HG03457 (cell line): ENCODE measurements around the gene SPTBN5.

ENCODE experiments used
- ATAC-seq: cut with Tn5 transposase; IDR thresholded peaks from one replicate; pipeline ENCODE4 v1.9.1; 2021; ENCODE audit warnings: moderate number of reproducible peaks; ENCODE audit not compliant: unreplicated experiment

The SPTBN5 gene

GRCh38 chr15:41827290-41827879 is 66.5 kb downstream of the SPTBN5 start:
- no peak for ATAC-seq

- ATAC-seq, result no peak
These were observed 68.0 kb downstream of the SPTBN5 start for GRCh38 chr15:41825572-41826535.

- no peak for ATAC-seq
These were observed 68.7 kb downstream of the SPTBN5 start for GRCh38 chr15:41825145-41825544.

- ATAC-seq, result no peak
These were observed 69.6 kb downstream of the SPTBN5 start for GRCh38 chr15:41824062-41824745.

GRCh38 chr15:41823502-41823901 is 70.4 kb downstream of the SPTBN5 start:
- ATAC-seq, result no peak

GRCh38 chr15:41822957-41823356 is 70.9 kb downstream of the SPTBN5 start:
- ATAC-seq, result no peak

- ATAC-seq, result no peak
These were observed 71.4 kb downstream of the SPTBN5 start for GRCh38 chr15:41822471-41822870.

GRCh38 chr15:41821831-41822230 is 72.0 kb downstream of the SPTBN5 start:
- no peak for ATAC-seq

- no peak for ATAC-seq
These were observed 72.9 kb downstream of the SPTBN5 start for GRCh38 chr15:41820791-41821423.

- ATAC-seq, result no peak
These were observed 74.3 kb downstream of the SPTBN5 start for GRCh38 chr15:41819455-41820050.

- no peak for ATAC-seq
These were observed 76.1 kb downstream of the SPTBN5 start for GRCh38 chr15:41817781-41818180.

GRCh38 chr15:41817327-41817726 is 76.5 kb downstream of the SPTBN5 start:
- no peak for ATAC-seq

GRCh38 chr15:41816788-41817187 is 77.1 kb downstream of the SPTBN5 start:
- no peak for ATAC-seq

- ATAC-seq, result no peak
These were observed 79.3 kb downstream of the SPTBN5 start for GRCh38 chr15:41814534-41814933.

GRCh38 chr15:41813426-41813825 is 80.4 kb downstream of the SPTBN5 start:
- no peak for ATAC-seq

GRCh38 chr15:41812820-41813375 is 81.0 kb downstream of the SPTBN5 start:
- no peak for ATAC-seq

- no peak for ATAC-seq
These were observed 82.2 kb downstream of the SPTBN5 start for GRCh38 chr15:41811432-41812195.

GRCh38 chr15:41810651-41811431 is 83.0 kb downstream of the SPTBN5 start:
- ATAC-seq, result no peak
